Measurements from ENCODE around the gene TSPAN6. TPM values are rescaled to one million over a fixed set of nuclear protein-coding genes. Genes with fewer than 3 reads are reported as not detected.

TSPAN6 gene
- polyA plus RNA-seq (ENCODE audit: insufficient read length in 3 of 3): 100 to 1,000 TPM; 169 to 186 (median 173) TPM

- peak; percentile 66 to 84 (median 79) for DNase-seq (ENCODE audit: low read depth in 3 of 3, low spot score in 2 of 3)
These were observed at the start of gene TSPAN6 for GRCh38 chrX:100636321-100636991. Gene TSPAN6 (minus strand): TSS chrX:100636806. CDS start chrX:100636694, 112 bp downstream.

GRCh38 chrX:100685997-100686305 lies 49.3 kb upstream of the TSPAN6 start:
- DNase-seq (ENCODE audit: low read depth in 3 of 3, low spot score in 2 of 3): no peak

GRCh38 chrX:100685284-100685996 lies 48.8 kb upstream of the TSPAN6 start:
- DNase-seq (ENCODE audit: low read depth in 3 of 3, low spot score in 2 of 3): peak; percentile 37 to 53 (median 46)

GRCh38 chrX:100682939-100683338 lies 46.3 kb upstream of the TSPAN6 start:
- DNase-seq (ENCODE audit: low read depth in 3 of 3, low spot score in 2 of 3): no peak

DNA sequence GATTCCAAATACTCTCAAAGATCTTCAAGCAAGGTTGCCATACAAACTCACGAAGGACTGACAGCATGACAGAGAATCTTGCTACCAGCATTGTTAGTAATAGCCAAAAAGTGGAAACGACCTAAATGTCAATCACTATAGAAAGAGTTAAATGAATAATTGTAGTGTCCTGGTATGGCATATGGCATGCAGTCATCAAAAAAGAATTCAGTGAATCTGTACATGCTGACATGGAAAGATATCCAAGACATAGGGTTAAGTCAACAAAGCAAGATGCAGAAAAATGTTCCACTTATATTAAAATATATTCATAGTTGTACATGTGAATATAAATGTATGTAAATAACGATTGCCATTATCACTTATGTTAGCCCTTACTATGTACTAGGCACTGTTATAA lies 45.0 kb upstream of the TSPAN6 start:
- DNase-seq (ENCODE audit: low read depth in 3 of 3, low spot score in 2 of 3): no peak

DNA sequence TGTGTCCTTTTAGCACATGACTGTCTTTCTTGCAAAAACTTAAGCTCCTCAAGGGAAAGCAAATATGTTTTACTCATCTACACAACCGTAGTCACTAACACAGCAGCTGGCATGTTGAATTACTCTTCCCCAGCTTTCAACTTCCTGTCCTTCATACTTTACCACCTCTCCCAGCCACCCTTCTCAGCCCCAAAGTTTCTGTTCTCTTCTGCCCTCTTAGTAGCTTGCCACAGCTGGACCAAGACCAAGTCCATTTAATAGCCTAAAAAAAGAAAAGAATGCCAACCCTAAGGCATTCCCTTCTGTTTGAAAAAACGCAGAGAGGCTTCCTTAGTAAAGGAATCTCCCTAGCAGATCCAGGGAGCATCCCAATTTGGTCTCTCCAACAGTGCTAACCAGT lies 44.1 kb upstream of the TSPAN6 start:
- no peak for DNase-seq (ENCODE audit: low read depth in 3 of 3, low spot score in 2 of 3)

- no peak for DNase-seq (ENCODE audit: low read depth in 3 of 3, low spot score in 2 of 3)
These were observed 41.1 kb upstream of the TSPAN6 start for GRCh38 chrX:100677611-100678181.

DNA sequence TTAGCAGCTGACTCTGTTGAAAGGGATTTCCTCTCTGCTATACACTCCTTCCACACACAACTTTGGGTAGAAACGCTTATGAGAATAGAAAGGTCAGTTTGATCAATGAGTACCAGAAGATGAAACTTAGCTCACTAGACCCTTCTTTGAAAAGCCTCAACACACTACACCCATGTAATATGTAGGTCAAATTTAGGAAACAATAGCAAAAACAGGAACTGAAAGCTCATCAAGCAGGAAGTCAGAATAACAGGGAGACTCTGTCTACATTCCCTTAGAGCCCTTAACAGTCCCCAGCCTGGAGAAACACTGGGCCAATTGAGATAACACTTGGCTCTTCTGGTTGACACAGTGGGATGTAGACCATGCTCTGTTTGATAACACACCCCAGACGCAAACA lies 38.1 kb upstream of the TSPAN6 start:
- no peak for DNase-seq (ENCODE audit: low read depth in 3 of 3, low spot score in 2 of 3)

- DNase-seq (ENCODE audit: low read depth in 3 of 3, low spot score in 2 of 3): no peak
These were observed 36.9 kb upstream of the TSPAN6 start for GRCh38 chrX:100673397-100673953.

- no peak for DNase-seq (ENCODE audit: low read depth in 3 of 3, low spot score in 2 of 3)
These were observed 36.4 kb upstream of the TSPAN6 start for GRCh38 chrX:100672966-100673365.

- no peak for DNase-seq (ENCODE audit: low read depth in 3 of 3, low spot score in 2 of 3)
These were observed 27.0 kb upstream of the TSPAN6 start for GRCh38 chrX:100663642-100664041.

- DNase-seq (ENCODE audit: low read depth in 3 of 3, low spot score in 2 of 3): no peak
These were observed 26.2 kb upstream of the TSPAN6 start for GRCh38 chrX:100662796-100663195.

GRCh38 chrX:100662170-100662569 lies 25.6 kb upstream of the TSPAN6 start:
- no peak for DNase-seq (ENCODE audit: low read depth in 3 of 3, low spot score in 2 of 3)

GRCh38 chrX:100659431-100660137 lies 23.0 kb upstream of the TSPAN6 start:
- no peak for DNase-seq (ENCODE audit: low read depth in 3 of 3, low spot score in 2 of 3)

- DNase-seq (ENCODE audit: low read depth in 3 of 3, low spot score in 2 of 3): no peak
These were observed 22.4 kb upstream of the TSPAN6 start for GRCh38 chrX:100658941-100659381.

- DNase-seq (ENCODE audit: low read depth in 3 of 3, low spot score in 2 of 3): no peak
These were observed 17.7 kb upstream of the TSPAN6 start for GRCh38 chrX:100654261-100654660.

DNA sequence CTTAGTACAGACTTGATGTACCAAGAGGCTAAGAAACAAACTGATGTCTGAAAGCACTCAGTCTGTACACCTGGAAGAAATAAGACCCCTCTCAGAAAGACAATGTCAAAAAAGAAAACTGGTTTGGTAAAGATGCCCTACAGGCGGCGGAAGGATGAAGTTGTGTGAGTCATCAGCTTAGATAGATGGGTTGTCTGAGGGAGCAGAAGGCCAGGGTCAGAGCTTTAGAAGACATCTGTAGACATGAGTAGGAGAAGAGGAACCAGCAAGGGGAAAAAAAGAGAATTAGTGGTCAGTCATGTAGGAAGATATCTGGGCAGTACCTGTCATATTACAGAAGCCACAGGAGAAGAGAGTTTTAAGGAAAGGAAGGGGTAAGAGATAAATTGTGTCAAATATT lies 15.7 kb upstream of the TSPAN6 start:
- DNase-seq (ENCODE audit: low read depth in 3 of 3, low spot score in 2 of 3): no peak

DNA sequence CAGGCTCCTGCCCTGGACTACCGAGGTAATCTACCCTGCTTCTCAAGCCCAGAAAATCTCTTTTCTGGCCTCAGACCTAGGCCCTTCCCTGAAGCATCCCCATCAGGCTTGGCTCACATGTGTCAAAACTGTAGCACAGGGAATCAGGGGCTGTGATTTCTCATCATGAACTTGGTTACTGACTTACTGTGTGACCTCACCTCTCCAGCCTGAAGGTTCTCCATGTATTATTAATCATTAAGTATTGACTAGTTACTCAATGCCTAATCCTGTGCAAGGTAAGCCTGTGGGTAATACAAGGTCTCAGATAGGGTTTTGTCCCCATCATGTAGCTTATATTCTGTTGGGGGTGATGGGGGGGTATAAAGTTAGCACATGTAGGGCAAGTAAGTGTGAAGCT lies 14.2 kb upstream of the TSPAN6 start:
- DNase-seq (ENCODE audit: low read depth in 3 of 3, low spot score in 2 of 3): no peak

DNA sequence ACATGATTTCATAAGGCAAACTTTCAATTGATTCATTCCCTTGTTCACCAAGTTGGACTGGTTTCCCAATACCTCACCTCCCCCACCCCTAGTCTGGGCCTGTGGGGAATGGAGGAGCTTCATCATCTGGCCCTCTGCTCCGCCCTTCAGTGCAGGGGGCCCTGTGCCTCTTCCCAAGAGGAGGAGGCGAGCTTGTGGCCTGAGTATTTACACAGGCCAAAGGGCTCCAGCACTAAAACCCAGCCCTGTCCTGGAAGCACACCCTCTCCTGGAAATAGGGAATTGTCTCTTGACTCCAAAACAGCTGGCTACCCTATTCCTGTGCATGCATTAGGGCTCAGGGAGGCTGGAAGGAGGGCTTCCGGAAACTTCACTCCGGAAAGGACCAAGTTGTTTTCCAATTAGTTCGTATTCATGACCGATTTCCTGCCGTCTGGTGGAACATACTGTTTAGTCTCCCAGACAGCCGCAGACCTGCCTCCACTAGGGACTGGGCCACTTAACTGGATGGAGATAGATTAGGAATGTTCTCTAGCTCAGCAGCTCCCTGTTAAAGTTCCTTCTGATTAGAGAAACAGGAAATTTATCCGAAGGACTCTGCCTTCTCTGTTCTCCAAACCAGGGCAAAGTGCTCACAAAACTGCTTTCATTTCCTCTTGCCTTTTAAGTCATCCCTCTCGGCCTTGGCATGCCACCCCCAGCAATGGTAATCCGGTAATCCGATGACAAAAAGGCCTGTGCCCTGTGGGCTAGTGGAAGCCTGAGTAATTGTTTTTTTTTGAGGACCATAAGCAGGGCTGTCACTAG lies 13.1 kb upstream of the TSPAN6 start:
- DNase-seq (ENCODE audit: low read depth in 3 of 3, low spot score in 2 of 3): no peak
